LNCaP clone FGC (cell line): Measurements from ENCODE around the gene GLRA3.
A peak's percentile ranks its signal among the peaks of the same experiment; 100 is the strongest.

Experiments used
- DNase-seq: peaks from one replicate; pipeline ENCODE4 v3.0.0-alpha.2; 2011; ENCODE audit warnings: low read depth
- H3K4me3 ChIP-seq: 2 replicates; pipeline ENCODE4 v1.5.1; 2011; ENCODE audit warnings: mild to moderate bottlenecking, low read depth, low read length, control low read depth
- TF ChIP-seq, protein P1 (sequence below): IDR thresholded peaks from 2 replicates; pipeline ENCODE4 v1.5.1; 2012; ENCODE audit warnings: mild to moderate bottlenecking; ENCODE audit not compliant: control insufficient read depth, insufficient read depth; ENCODE audit errors: extremely low read depth

The GLRA3 gene

GRCh38 chr4:174629265-174629664 lies 199.8 kb downstream of the GLRA3 start:
- no peak overlapping the region for H3K4me3 ChIP-seq
- no peak for DNase-seq
- TF ChIP-seq, protein P1, sequence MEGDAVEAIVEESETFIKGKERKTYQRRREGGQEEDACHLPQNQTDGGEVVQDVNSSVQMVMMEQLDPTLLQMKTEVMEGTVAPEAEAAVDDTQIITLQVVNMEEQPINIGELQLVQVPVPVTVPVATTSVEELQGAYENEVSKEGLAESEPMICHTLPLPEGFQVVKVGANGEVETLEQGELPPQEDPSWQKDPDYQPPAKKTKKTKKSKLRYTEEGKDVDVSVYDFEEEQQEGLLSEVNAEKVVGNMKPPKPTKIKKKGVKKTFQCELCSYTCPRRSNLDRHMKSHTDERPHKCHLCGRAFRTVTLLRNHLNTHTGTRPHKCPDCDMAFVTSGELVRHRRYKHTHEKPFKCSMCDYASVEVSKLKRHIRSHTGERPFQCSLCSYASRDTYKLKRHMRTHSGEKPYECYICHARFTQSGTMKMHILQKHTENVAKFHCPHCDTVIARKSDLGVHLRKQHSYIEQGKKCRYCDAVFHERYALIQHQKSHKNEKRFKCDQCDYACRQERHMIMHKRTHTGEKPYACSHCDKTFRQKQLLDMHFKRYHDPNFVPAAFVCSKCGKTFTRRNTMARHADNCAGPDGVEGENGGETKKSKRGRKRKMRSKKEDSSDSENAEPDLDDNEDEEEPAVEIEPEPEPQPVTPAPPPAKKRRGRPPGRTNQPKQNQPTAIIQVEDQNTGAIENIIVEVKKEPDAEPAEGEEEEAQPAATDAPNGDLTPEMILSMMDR = no peak

- no peak overlapping the region for H3K4me3 ChIP-seq
- TF ChIP-seq, protein P1 = no peak
- no peak for DNase-seq
Observed at GRCh38 chr4:174628191-174628590, 200.9 kb downstream of the GLRA3 start.

- DNase-seq = no peak
- TF ChIP-seq, protein P1 = no peak
Observed at GRCh38 chr4:174627473-174627872, 201.6 kb downstream of the GLRA3 start.

DNA sequence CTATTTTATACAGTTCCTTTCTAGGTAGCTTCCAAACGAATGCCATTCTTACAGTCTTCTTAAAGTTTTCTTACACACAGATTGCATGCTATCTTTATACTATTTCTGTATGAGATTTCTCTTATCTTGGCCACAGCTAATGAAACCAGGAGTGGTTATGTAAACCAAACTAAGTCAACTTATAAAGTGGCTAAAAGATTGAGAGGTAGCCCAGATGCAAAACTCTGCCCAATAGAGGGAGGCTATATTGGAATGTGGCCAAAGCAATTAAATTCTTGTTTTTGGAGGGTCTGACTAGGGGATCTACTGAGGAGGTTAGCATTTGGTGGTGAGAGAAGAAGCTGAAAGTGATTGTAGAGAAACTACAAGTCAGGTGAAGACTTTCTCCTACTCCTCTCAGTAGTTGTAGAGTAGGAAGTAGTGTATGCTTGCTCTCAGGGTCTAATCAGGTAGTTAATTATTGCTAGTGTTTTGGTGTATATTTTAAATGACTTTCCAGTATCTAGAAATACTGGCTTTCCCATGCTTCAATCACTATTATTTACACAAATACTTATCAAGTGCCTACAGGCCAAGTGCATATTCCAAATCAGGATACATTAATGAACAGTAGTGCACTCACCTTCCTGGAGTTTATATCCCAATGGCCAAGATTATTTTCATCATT lies 202.6 kb downstream of the GLRA3 start:
- peak; percentile 21 for DNase-seq
- TF ChIP-seq, protein P1 = no peak
- no peak overlapping the region for H3K4me3 ChIP-seq

More at GRCh38 chr4:174627473-174627872, 201.6 kb downstream of the GLRA3 start:
- no peak overlapping the region for H3K4me3 ChIP-seq

- H3K4me3 ChIP-seq = no peak overlapping the region
- TF ChIP-seq, protein P1 = no peak
- no peak for DNase-seq
Observed at GRCh38 chr4:174616661-174617060, 212.4 kb downstream of the GLRA3 start.

- TF ChIP-seq, protein P1 = no peak
- no peak overlapping the region for H3K4me3 ChIP-seq
- no peak for DNase-seq
Observed at GRCh38 chr4:174613979-174614378, 215.1 kb downstream of the GLRA3 start.

- TF ChIP-seq, protein P1 = no peak
- H3K4me3 ChIP-seq = no peak overlapping the region
- DNase-seq = no peak
Observed at GRCh38 chr4:174611792-174612191, 217.3 kb downstream of the GLRA3 start.
